HG02938 (cell line): Measurements from ENCODE around the gene FAM184B.

Experiments used
- ATAC-seq: cut with Tn5 transposase; IDR thresholded peaks from one replicate; pipeline ENCODE4 v1.9.1; 2021; ENCODE audit warnings: mild to moderate bottlenecking, moderate library complexity; ENCODE audit not compliant: unreplicated experiment

The FAM184B gene

DNA sequence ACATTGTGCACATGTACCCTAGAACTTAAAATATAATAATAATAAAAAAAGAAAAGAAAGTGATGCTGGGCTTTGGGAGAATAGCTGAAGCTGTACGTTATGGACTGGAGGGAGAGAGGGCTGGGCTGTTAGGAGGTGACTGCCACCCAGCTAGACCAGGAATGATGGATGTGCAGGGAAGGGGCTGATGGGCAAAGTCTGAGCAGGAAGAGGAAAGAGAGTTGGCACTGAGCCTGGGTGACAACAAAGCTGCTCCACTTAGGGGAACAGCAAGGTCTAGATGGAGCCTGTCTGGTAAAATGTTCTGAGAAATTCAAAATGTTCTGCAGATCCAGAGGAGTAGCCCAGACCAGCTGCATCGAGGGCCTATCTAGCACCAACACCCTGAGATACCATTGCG is 134.7 kb downstream of the FAM184B start:
- ATAC-seq, result no peak

DNA sequence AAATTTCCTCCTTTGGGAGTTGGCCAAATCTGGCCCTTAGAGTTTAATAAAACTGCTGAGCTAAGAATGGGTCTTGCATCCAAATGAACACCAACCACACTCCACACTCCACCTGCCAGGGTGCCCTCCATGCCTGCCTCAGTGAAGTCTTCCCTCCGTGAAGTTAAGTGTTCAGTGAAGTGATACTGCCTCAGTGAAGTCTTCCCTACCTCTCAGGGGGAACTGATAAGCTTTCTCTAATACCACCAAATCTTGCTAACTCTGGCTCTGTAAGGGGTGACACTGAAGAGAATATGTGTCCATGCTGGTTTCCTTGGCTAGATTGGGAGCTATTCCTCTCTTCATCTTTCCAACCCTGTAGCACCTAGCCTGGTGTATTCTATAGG is 139.0 kb downstream of the FAM184B start:
- ATAC-seq, result no peak

DNA sequence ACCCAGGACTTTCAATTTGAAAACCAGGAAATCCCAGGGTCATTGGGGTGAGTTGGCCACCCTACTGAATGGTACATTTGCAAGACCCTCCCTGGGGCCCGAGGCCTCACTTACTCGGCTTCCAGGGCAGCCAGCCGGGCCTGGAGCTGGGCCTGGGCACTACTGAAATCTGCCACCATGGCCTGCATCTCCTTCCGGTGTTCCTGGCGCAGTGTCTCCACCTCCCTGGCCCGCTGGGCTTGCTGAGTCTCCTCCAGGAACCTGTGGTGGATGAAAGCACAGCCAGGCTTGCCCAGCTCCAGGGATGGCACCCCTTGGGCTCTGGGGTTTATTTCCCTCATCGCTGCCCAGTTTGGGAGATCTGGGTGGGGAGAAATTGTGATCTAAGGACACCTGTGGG is 142.3 kb downstream of the FAM184B start:
- ATAC-seq, result no peak

DNA sequence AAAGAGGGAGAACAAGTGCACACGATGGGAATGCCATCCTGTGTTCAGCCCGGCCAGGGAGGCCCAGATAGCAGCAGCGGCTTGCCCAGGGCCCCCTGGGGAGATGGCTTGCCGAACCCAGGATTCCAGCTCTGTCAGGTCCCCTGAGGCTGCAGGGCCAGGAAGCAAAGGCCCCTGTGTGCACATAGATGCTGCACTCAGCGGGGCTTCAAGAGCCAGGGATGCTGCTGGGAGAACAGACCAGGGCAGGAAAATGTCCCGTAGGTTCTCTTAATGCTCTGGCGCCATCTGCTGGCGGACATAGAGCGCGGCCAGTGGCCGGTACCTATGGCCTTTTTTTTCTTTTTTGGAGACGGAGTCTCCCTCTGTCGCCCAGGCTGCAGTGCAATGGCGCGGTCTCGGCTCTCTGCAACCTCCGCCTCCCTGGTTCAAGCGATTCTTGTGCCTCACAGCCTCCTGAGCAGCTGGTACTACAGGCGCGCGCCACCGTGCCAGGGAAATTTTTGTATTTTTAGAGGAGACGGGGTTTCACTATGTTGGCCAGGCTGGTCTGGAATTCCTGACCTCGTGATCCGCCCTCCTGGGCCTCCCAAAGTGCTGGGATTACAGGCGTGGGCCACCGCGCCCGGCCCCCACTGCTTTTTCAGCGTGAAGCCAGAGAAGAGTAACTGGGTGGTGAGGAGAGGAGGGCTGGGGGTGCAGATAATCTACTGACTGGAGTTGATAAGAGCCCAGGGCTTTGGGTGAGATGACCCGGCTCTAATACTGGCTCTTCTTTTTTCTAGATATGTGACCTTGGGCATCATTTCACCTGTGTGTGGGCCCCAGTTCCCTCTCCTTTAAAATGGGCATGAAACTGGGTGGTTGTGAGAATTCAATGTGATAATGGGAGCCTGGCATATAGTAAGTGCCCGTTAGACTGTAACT is 144.5 kb downstream of the FAM184B start:
- ATAC-seq, result peak; percentile 94

DNA sequence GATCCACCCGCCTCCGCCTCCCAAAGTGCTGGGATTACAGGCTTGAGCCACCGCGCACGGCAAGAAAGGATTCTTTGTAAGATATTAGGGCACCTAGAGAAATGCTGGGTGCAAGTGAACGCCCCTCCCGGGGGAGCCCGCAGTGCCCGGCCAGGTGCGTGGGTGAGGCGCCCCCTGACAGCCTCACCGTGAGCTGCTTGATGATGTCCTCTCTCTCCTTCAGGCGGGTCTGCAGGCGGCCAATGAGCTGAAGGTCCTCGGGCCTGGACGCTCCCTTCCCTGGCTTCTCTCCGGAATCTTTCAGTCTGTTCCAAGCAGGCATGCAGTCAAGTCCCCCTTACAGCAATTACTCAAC is 145.1 kb downstream of the FAM184B start:
- ATAC-seq, result peak; percentile 13

DNA sequence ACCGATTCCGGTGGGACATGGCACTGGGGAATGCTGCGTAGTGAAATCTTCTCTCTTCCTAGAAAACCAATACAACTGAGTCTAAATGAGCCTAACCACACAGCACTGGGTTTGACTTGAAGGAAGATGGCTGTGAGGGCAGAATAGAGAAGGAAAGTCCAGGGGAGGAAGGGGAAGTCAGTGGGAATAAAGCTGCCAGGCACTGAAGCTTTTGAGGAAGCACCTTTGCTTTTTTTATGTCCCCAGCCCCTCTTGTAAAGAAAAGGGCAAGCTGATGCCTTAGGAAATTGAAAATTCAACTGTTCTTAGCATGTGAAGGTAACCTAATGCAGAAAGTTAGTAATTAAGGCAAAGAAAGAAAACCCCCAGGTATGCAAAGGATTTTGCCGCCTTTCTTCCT is 146.4 kb downstream of the FAM184B start:
- no peak for ATAC-seq

DNA sequence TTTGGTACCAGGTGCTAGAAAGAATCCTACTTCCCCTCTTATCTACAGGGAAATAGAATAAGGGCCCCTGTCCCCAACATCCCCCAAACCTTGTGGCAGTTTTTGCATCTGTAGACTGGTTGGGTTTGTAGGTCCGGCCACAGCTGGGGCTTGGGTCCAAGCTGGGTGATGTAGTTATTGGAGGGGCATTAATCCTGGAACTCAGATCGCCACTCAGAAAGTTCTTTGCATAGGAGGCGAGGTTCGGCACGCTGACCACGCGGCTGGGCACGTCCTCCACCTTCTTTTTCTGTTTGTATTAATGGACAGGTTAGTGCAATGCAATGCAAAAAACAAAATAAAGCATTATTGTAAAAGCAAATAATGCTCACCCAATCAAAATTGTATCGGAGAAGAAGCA is 147.8 kb downstream of the FAM184B start:
- no peak for ATAC-seq

DNA sequence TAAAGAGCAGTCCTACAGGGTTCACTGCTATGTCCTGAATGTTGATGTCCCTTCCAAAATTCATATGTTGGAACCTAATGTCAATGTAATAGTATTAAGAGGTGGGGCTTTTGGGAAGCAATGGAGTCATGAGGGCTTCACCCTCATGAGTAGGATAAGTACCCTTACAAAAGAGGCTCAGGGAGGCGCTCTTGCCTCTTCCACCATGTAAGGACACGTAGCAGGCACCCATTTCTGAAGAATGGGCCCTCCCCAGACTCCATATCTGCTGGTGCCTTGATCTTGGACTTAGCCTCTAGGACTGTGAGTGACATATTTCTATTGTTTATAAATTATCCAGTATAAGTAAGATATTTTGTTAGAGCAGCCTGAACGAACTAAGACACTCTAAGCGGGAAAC is 151.2 kb downstream of the FAM184B start:
- no peak for ATAC-seq

DNA sequence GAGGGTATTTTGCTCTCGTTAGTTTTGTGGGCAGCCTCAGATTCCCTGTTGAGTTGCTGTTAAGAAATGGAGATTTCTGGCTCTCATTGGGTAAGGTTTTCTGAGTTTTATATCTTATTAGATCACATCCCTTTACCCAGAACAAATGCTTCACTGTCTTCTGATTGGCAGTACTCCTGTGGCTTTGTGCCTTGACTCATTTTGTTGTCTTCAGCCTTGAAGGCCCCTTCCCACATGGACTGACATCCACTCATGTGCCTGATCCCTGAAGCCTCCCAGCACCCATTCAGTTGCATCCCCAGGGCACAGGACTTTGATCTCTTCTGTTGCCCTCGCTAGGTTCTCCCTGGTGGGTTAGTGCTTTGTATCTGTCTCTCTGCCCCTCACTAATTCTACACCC is 156.6 kb downstream of the FAM184B start:
- no peak for ATAC-seq

DNA sequence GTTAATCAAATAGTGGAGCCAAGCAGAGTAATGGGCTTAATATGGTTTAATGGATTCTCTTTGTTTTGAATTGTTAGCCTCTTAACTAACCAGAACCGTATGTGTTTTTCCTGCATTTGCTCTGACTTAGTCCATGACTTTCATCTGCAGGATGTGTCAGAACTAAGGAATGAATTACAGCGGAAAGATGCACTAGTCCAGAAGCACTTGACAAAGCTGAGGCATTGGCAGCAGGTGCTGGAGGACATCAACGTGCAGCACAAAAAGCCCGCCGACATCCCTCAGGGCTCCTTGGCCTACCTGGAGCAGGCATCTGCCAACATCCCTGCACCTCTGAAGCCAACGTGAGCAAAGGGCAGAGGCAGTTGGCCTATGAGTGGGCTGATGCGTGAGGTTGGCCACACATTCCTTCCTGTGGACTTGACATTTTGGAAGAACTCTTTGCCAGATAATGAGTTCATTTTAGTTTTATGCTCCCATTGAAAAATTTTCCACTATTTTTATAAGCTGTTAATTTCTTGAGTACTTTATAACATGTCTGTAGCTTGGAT is 157.9 kb downstream of the FAM184B start:
- no peak for ATAC-seq

DNA sequence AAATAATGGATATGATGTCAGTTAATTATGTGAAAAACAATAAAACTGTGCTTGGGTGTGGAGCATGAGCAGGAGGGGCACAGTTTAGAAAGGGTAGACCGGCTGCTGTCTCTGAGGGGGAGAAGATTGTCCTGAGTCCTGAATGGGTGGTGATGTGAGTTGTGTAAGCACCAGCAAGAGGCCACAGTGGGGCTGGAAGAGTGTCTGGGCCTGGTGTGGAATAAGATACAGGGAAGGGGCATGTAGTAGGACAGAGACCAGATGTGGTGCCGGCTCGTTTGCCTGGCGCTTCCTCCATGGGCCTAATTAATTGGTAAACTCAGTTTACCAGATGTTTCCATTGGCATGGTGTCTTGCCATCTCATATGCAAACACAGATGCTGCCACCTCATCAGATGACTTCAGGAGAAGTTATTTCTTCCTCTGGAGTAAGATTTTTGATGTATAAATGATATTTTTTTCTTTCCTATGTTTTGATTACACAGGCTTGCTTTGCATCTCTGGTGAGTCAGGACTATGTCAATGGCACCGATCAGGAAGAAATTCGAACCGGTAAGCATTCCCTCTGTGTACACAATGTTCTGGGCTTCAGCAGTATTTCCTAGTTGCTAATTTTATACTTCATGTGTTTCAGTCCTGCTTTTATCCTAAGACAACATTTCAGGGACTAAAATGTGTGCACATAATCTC is 161.9 kb downstream of the FAM184B start:
- ATAC-seq, result no peak

DNA sequence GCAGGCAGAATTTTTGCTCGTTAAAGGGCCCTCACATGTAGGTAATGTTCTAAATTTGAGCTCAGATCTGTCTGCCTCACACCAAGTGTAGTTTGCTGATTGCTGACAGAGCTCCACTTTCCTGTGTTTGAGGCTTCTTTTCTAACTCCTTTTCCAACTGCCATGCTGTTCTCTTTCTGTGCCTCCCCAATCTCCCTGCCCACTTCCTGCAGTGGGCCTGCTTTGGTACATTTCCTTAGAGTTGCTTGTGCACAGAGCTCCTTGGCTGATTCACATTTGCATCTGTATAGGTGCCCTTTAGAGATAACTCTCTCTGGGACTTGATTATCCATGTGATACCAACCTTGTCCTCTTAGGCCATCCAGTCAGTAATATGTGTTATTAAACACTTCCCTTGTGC is 162.5 kb downstream of the FAM184B start:
- no peak for ATAC-seq

DNA sequence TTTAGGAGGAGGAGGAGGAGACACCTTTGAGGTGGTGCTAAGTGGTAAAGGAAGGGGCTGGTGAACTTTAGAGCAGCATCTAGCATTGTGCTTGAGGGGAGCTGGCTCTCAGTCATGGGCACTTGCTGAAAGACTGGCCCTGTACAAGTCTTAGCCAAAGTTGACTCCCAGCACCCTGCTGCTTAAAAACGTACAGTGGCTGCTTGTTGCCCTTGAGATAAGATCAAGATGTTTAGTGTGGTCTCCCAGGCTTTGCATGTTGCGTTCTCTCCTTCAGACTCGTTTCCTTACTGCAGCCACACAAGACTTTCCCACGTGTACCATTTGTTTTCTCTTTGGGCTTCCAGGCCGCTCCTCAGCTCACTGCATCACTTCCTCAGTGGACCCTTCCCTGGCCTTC is 165.1 kb downstream of the FAM184B start:
- ATAC-seq, result no peak

DNA sequence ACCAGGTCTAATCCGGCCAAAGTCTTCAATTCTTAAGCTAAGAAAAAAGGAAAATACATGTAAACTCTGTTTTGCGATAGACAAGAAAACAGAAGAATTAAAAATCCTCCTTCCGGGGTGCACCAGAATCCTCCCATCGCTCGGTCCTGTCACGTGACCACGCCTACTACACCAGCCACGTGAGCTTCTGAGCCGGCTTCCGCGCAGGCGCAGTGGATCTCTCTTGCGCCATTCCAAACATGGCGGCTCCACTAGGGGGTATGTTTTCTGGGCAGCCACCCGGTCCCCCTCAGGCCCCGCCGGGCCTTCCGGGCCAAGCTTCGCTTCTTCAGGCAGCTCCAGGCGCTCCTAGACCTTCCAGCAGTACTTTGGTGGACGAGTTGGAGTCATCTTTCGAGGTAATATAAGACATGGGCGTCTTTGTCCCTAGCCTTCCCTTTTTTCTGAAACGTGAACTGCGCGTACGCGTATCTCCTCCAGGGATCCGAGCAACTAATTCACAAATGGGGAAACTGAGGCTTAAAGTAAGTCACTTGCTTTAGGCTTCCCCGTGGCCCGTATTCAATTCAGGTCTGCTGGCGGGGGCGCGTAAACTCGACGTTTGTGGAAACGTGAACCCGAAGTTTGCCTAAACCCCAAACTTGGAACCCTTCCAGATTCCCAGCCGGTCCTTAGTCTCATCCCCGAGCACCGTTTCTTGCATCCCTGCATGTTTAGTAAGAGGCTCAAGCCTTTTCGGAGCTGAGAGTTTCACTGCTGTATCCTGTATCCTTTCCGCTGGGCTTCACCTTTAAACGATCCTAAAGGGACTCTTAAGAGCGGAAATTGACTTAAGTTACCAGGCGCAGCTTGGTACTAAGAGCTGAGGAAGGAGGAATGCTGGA is 166.8 kb downstream of the FAM184B start, which contains the start of gene MED28:
Gene MED28, plus strand, starts transcription at position 226 of the 884 bp plus-strand sequence. Its CDS starts 14 bp downstream, at position 240.
- ATAC-seq, result peak; percentile 94

DNA sequence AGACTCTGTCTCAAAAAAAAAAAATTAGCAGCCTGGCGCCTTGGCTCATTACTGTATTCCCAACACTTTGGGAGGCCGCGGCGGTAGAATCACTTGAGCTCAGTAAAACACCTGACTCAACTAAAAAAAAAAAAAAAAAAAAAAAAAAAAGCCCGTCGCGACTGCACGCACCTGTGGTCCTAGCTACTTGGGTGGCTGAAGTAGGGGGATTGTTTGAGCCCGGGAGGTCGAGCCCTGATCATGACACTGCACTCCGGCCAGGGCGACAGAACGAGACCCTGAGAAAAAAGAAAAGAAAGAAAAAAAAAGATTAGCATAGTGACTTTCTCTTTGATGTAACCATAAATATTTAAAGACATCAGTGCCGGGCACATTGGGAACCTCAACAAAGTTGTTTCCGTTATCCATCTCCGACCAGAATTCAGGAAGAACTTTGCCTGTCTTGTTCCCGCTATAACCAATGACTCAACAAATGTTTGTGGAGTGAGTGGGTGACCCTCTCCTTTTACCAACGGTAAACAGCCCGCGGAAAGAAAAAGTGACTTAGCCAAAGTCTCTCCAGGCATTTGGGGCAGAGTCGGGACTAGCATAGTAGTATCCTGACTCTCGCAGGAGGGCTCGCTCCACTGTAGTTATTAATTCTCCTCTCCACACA is 167.5 kb downstream of the FAM184B start:
- ATAC-seq, result peak; percentile 41

DNA sequence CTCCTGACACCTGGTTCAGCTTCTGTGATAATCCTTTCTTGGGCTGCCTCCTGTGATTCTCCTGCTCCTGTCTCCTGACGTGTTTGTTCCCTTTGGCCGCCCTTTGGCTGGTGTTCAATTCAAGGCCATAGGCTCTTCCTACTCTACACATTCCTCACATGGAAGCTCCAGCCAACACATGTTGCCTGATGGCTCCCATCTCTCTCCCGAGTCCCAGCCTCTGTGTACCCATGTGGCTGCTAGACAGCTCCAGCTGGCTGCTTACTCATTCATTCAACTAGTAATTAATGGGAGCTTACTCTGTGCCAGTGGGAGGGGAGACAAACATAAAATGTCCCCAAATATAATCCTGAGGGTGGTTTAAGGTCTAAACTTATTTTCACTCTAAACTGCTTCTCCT is 176.2 kb downstream of the FAM184B start:
- ATAC-seq, result no peak

DNA sequence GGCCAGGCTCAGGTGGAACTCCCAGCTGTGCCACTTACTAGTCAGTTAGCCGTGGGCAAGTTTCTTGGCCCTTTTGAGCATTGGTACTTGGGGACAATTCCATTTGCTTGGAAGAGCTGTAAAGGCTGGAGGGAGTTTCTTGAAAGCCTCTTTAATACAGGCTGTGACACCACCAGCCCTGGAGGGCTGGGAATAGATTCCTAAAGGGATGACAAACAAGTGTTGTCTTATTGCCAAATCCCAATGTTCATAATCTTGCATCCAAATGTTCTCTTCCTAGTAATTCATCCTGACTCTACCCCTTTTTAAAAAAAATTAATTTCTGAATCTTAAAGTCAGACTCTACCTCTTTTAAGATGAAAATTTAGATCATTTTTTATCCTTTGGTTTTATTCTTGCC is 181.6 kb downstream of the FAM184B start:
- no peak for ATAC-seq

DNA sequence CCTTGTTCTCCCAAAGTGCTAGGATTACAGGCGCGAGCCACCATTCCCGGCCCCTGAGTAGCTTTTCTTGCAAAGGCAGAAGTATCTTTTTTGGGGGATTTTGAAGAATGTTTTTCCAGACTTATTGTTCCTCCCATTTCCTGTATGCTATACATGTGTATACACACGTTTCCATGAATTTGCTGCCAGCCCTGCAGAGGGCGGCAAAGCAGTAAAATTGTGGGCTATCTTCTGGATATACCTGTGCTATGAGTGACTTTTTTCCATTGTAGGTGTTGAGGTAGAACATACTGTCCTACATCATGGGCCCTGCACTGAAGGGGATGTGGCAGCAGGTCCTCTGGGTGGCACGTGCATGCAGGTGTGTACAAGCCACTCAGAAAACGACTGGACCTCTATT is 183.9 kb downstream of the FAM184B start:
- no peak for ATAC-seq

DNA sequence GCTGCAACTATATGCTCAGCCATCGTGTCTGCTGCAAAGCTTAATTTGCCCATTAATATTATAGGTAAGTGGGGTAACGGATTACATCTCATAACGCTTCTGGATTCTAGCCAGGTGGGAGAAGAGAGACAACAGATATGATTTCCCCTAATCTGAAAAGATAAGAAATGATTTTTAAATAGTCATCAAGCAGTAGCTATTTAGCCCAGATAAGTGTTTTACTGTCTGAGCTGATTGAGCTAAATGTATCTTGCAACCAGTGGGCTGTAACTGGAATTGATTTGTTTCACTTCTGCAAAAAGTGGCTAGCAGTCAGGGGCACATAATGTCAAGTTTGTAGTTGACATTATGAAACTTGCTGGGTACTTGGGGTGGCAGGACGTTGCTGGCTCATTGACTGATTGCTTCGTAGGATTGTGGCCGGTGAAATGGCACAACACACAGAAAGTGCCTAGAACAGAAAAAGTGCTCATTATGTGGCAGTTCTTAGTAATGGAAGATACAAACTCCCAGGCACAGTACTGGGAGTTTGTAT is 185.9 kb downstream of the FAM184B start:
- peak; percentile 85 for ATAC-seq

DNA sequence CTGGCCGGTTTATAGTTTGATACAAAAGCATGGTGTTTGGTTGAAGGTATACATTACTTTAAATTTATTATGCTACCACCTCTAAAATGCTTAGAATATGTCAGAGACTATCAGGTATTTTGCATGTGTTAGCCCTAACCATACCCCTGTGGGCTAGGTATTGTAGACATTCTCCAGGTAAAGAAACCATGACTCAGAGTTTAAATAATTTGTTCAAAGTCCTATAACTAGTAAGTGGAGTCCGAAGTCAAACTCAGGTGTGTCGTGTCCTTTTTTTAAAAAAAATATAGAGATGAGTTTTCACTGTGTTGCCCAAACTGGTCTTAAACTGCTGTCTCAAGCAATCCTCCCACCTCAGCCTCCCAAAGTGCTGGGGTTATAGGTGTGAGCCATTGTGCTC is 192.1 kb downstream of the FAM184B start:
- ATAC-seq, result no peak
